Nucleus accumbens (tissue), 56 donors: ENCODE measurements around the gene ZNF385B.
"Not testable (repeated sequence)": the region's sequence is repeated elsewhere in the genome, so short reads cannot be mapped to it uniquely, and the experiment has no call there.

Source experiments
- DNase-seq, 56 donors: peaks; one replicate each; lab custom pipeline; 2025; lab: John Stamatoyannopoulos, UW

The ZNF385B gene

GRCh38 chr2:179646173-179646769, 215.1 kb downstream of the ZNF385B start:
- DNase-seq = no peak

GRCh38 chr2:179645047-179645446, 216.4 kb downstream of the ZNF385B start:
- DNase-seq = no peak

GRCh38 chr2:179642462-179642861, 218.9 kb downstream of the ZNF385B start:
- no peak for DNase-seq

- no peak for DNase-seq
Measured at GRCh38 chr2:179636995-179637394, 224.4 kb downstream of the ZNF385B start.

GRCh38 chr2:179636100-179636980, 225.1 kb downstream of the ZNF385B start:
- no peak for DNase-seq

GRCh38 chr2:179631769-179632385, 229.5 kb downstream of the ZNF385B start:
- not testable (repeated sequence) for DNase-seq

- not testable (repeated sequence) for DNase-seq
Measured at GRCh38 chr2:179629776-179630175, 231.6 kb downstream of the ZNF385B start.

- no peak for DNase-seq
Measured at GRCh38 chr2:179626261-179626660, 235.2 kb downstream of the ZNF385B start.

GRCh38 chr2:179622635-179623300, 238.6 kb downstream of the ZNF385B start:
- DNase-seq = no peak

GRCh38 chr2:179622112-179622511, 239.3 kb downstream of the ZNF385B start:
- DNase-seq = no peak

GRCh38 chr2:179619947-179620467, 241.4 kb downstream of the ZNF385B start:
- DNase-seq = no peak

GRCh38 chr2:179614121-179614520, 247.3 kb downstream of the ZNF385B start:
- no peak for DNase-seq

- DNase-seq = no peak
Measured at GRCh38 chr2:179613701-179614100, 247.7 kb downstream of the ZNF385B start.

GRCh38 chr2:179613299-179613651, 248.1 kb downstream of the ZNF385B start:
- DNase-seq = no peak

- DNase-seq = no peak
Measured at GRCh38 chr2:179612591-179613298, 248.7 kb downstream of the ZNF385B start.

GRCh38 chr2:179612108-179612507, 249.3 kb downstream of the ZNF385B start:
- no peak for DNase-seq

GRCh38 chr2:179606141-179606540, 255.3 kb downstream of the ZNF385B start:
- no peak for DNase-seq

- no peak for DNase-seq
Measured at GRCh38 chr2:179605341-179605740, 256.1 kb downstream of the ZNF385B start.

GRCh38 chr2:179604598-179604997, 256.8 kb downstream of the ZNF385B start:
- no peak for DNase-seq

GRCh38 chr2:179602452-179602851, 259.0 kb downstream of the ZNF385B start:
- DNase-seq = no peak
